Colonic mucosa (tissue), 4 donors: Measurements from ENCODE around the gene MOSMO. TPM values are rescaled to one million over a fixed set of nuclear protein-coding genes. Genes with fewer than 3 reads are reported as not detected.
A peak's percentile ranks its signal among the peaks of the same experiment; 100 is the strongest.

Experiments used
- DNase-seq: peaks from one replicate; pipeline ENCODE4 v3.0.0-alpha.2; 2020
- H3K27ac ChIP-seq: fragments of 200-600 bp; one replicate; pipeline ENCODE4 v1.8.0; 2021
- H3K27me3 ChIP-seq: fragments of 200-600 bp; one replicate; pipeline ENCODE4 v1.8.0; 2021
- H3K36me3 ChIP-seq: fragments of 200-600 bp; one replicate; pipeline ENCODE4 v1.8.0; 2021
- H3K4me1 ChIP-seq: fragments of 200-600 bp; one replicate; pipeline ENCODE4 v1.8.0; 2021; ENCODE audit warnings: mild to moderate bottlenecking
- H3K4me3 ChIP-seq: fragments of 200-600 bp; one replicate; pipeline ENCODE4 v1.8.0; 2021
- H3K9ac ChIP-seq, 2 donors: one replicate each; pipeline ENCODE4 v1.7.0; 2013; ENCODE audit warnings: control low read depth in 2 of 2, low read depth in 2 of 2, low read length in 2 of 2
- H3K9me3 ChIP-seq: fragments of 200-600 bp; one replicate; pipeline ENCODE4 v1.8.0; 2021
- CTCF ChIP-seq: fragments of 200-600 bp; IDR thresholded peaks from one replicate; pipeline ENCODE4 v1.8.0; 2022; ENCODE audit warnings: antibody characterized with exemption, mild to moderate bottlenecking
- intact Hi-C: fragments of 100-400 bp; cut with DNase I; formaldehyde crosslinking; loops from one replicate; pipeline ENCODE4 v1.14.1; 2022
- total RNA-seq, 2 donors: library from RNA; stranded (reverse); fragmentation: NEBNext Ultra II Directional in 1 of 2; extraction: Animal tissue kit (Norgen Biotek cat#: 25700) in 1 of 2; gene quantifications; one replicate each; pipeline ENCODE4 v1.2.1, GENCODE V29; 2021
- donor health status: healthy.
- donor health status: DM: no; HTN: no; CAD: no.
- donor health status: DM: no; HTN: no; CAD: no.

The MOSMO gene
- total RNA-seq, 2 donors from 2014 or later = 6.4 to 9.2 TPM

GRCh38 chr16:22075043-22075757 is 67.3 kb downstream of the MOSMO start:
- Histone ChIP-seq H3K27me3 (no peaks in the 10 kb centered on the region), H3K9ac (no peak overlapping the region), H3K36me3 (peaks cover 3% of the 10 kb centered on the region), H3K9me3 (no peaks in the 10 kb centered on the region), H3K4me3 (no peak overlapping the region), H3K4me1 (no peaks in the 10 kb centered on the region), H3K27ac (no peak overlapping the region)
- no peak for DNase-seq
- TF ChIP-seq CTCF = no peak
- intact Hi-C loops = loop anchor here (5.0 kb wide), 1 partner anchor 123 kb away; the partner anchor contains the start of gene UQCRC2

- Histone ChIP-seq H3K4me3 (no peak overlapping the region), H3K36me3 (peaks cover 5% of the 10 kb centered on the region), H3K9me3 (no peaks in the 10 kb centered on the region), H3K27me3 (no peaks in the 10 kb centered on the region), H3K9ac (no peak overlapping the region), H3K27ac (no peak overlapping the region), H3K4me1 (no peaks in the 10 kb centered on the region)
- no peak for DNase-seq
- intact Hi-C loops = loop anchor here (5.0 kb wide), 1 partner anchor 123 kb away; the partner anchor contains the start of gene UQCRC2
- no peak for TF ChIP-seq CTCF
Observed at GRCh38 chr16:22075776-22076175, 67.9 kb downstream of the MOSMO start.

- H3K4me3 ChIP-seq = no peak overlapping the region
- no peaks in the 10 kb centered on the region for H3K4me1 ChIP-seq
- no peaks in the 10 kb centered on the region for H3K9me3 ChIP-seq
- intact Hi-C loops = loop anchor here (5.0 kb wide), 1 partner anchor 126 kb away; the partner anchor contains the start of gene UQCRC2
- TF ChIP-seq CTCF = peak; percentile 70
- DNase-seq = peak; percentile 56
- no peak overlapping the region for H3K9ac ChIP-seq
- peaks cover 7% of the 10 kb centered on the region for H3K36me3 ChIP-seq
- no peaks in the 10 kb centered on the region for H3K27me3 ChIP-seq
- no peak overlapping the region for H3K27ac ChIP-seq
Observed at GRCh38 chr16:22077700-22078313, 69.9 kb downstream of the MOSMO start.

- intact Hi-C loops = loop anchor here (5.0 kb wide), 1 partner anchor 126 kb away; the partner anchor contains the start of gene UQCRC2
- DNase-seq = no peak
- no peaks in the 10 kb centered on the region for H3K27me3 ChIP-seq
Observed at GRCh38 chr16:22078656-22079055, 70.7 kb downstream of the MOSMO start.

GRCh38 chr16:22081050-22081449 is 73.1 kb downstream of the MOSMO start:
- no peaks in the 10 kb centered on the region for H3K4me1 ChIP-seq
- no peak overlapping the region for H3K27ac ChIP-seq
- peaks cover 4% of the 10 kb centered on the region for H3K36me3 ChIP-seq
- TF ChIP-seq CTCF = no peak
- H3K9me3 ChIP-seq = no peaks in the 10 kb centered on the region
- no peak for DNase-seq
- H3K27me3 ChIP-seq = no peaks in the 10 kb centered on the region
- intact Hi-C loops = loop anchor here (2.0 kb wide), 1 partner anchor 78 kb away; no protein-coding TSS in a partner anchor
- H3K4me3 ChIP-seq = no peak overlapping the region
- no peak overlapping the region for H3K9ac ChIP-seq

More at GRCh38 chr16:22078656-22079055, 70.7 kb downstream of the MOSMO start:
- Histone ChIP-seq H3K4me1 (no peaks in the 10 kb centered on the region), H3K36me3 (peaks cover 7% of the 10 kb centered on the region), H3K4me3 (no peak overlapping the region), H3K9me3 (no peaks in the 10 kb centered on the region), H3K27ac (no peak overlapping the region), H3K9ac (no peak overlapping the region)
- TF ChIP-seq CTCF = no peak
